Omental fat pad (tissue), 4 donors: ENCODE results near the gene SCG5. TPM values are rescaled to one million over a fixed set of nuclear protein-coding genes. Genes with fewer than 3 reads are reported as not detected.

Experiments
- ATAC-seq: fragments of 150-250 bp; one replicate; pipeline ENCODE4 v1.9.1; 2016; ENCODE audit warnings: mild to moderate bottlenecking, moderate library complexity; ENCODE audit not compliant: low FRiP score
- DNase-seq: peaks from one replicate; pipeline ENCODE4 v3.0.0-alpha.2; 2019; ENCODE audit warnings: low spot score
- small RNA-seq: library from RNA; depleted of rRNA; stranded (forward); fragments of <200 nt; gene quantifications from one replicate; pipeline ENCODE3, GENCODE V24; 2016
- total RNA-seq, 4 donors: library from RNA; depleted of rRNA; stranded (reverse); fragments of >200 nt; gene quantifications; one replicate each; pipeline ENCODE4 v1.1.0, GENCODE V29; 2016
- TF ChIP-seq, protein P1 (sequence below), 3 donors: fragments of 450-650 bp; IDR thresholded peaks; one replicate each; pipeline ENCODE4 v1.5.1; 2016 to 2017; ENCODE audit warnings: antibody characterized with exemption in 3 of 3, mild to moderate bottlenecking in 3 of 3, moderate library complexity in 2 of 3

The SCG5 gene
- total RNA-seq, 4 donors from 2014 or later, result 2.1 to 3.4 TPM; not detected in 2

DNA sequence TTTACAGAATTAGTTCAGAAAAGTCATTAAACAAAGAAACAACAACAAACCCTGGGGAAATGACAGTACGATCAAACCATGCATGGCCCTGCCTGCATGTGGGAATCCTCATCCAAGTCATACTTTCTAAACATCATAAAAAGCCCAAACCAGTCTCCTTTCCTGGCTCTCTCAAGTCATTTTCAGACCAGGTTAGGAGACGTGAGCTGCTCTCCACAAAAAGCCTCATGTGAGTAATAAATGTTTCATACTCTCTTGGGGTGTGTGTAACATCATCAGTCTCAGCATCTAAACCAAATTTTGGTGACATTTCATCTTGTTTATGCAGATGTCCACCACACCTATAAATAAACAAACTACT lies 95.2 kb downstream of the SCG5 start:
- DNase-seq (no peak), ATAC-seq (no peak)
- TF ChIP-seq, protein P1, sequence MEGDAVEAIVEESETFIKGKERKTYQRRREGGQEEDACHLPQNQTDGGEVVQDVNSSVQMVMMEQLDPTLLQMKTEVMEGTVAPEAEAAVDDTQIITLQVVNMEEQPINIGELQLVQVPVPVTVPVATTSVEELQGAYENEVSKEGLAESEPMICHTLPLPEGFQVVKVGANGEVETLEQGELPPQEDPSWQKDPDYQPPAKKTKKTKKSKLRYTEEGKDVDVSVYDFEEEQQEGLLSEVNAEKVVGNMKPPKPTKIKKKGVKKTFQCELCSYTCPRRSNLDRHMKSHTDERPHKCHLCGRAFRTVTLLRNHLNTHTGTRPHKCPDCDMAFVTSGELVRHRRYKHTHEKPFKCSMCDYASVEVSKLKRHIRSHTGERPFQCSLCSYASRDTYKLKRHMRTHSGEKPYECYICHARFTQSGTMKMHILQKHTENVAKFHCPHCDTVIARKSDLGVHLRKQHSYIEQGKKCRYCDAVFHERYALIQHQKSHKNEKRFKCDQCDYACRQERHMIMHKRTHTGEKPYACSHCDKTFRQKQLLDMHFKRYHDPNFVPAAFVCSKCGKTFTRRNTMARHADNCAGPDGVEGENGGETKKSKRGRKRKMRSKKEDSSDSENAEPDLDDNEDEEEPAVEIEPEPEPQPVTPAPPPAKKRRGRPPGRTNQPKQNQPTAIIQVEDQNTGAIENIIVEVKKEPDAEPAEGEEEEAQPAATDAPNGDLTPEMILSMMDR (IDR thresholded peaks at IDR 0.05), result no peak

- TF ChIP-seq, protein P1 (IDR thresholded peaks at IDR 0.05), result no peak
- DNase-seq, result no peak
- no peak for ATAC-seq
These were observed 95.8 kb downstream of the SCG5 start for GRCh38 chr15:32737304-32737703.

DNA sequence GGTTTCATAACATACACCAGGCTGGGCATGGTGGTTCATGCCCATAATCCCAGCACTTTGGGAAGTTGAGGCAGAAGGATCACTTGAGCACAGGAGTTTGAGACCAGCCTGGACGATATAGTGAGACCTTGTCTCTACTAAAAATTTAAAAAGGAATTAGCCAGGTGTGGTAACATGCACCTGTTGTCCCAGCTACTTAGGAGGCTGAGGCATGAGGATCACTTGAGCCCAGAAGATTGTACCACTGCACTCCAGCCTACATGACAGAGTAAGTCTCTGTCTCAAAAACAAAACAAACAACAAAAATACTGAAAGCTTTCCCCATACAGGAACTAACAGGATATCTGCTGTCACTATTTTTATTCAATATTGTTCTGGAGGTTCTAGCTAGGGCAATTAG lies 97.2 kb downstream of the SCG5 start:
- DNase-seq (no peak), ATAC-seq (no peak)
- TF ChIP-seq, protein P1 (IDR thresholded peaks at IDR 0.05), result no peak

DNA sequence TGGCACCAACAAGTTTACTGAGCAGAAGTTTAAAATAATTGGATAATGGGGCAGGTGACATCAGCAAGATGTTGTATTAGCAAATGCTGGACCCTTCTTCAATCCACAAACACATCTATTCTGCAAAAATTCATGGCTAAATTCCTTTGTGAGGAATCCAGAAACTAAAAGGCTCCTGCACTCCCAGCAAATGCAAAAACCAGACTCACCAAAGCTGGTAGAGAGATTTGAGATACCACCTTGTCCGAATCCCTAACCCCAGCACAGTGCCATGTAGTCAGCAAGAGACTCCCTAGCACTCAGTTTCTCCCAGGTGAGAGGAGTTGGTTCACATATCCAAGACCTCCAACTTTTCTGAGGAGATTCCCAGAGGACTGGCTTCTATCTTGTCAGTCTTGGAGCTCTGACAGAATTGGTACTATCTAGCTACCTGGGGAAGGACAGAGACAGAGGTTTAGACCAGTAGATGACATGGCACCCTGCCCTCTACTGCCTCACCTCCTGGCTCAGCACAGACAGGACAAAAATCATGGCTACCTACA lies 98.1 kb downstream of the SCG5 start:
- no peak for DNase-seq
- no peak for ATAC-seq
- TF ChIP-seq, protein P1 (IDR thresholded peaks at IDR 0.05), result no peak

GRCh38 chr15:32743411-32744140 lies 102.1 kb downstream of the SCG5 start:
- ATAC-seq (no peak), DNase-seq (no peak)
- TF ChIP-seq, protein P1 (IDR thresholded peaks at IDR 0.05), result no peak

DNA sequence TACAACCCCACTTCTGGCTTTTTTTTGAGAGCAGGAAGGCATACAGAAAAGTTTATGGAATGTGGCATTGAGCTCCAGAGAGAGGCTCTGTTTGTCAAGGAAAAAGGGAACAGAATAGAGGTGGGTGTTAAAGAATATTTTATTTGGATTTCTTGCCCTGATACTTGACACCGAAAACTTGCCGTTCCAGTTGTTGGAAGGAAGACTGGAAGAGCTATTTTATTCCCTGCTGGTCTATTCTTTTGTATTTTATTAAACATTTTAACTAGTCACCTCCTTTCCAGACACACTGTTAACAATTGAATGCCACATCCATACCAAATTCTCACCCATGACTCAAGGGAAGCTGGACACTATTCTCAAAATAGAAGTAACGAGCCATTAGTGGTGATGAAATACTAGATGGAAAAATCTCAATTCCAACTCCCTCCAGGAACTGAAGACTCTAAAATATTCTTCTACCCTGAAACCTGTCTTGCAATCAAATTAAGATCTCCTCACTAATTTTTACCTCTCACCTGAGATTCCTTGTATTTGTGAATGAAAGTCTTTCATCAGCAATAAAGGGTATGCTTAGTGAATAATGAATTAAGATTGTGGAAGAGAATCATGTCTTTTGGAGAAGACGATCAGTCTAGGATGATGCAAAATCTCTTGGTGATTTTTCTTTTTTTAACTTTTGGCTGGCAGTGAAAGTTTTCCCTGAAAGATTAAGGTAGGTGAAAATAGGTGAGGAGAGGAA lies 104.8 kb downstream of the SCG5 start:
- no peak for ATAC-seq
- TF ChIP-seq, protein P1 (IDR thresholded peaks at IDR 0.05), result no peak
- no peak for DNase-seq

Small RNAs within 50 kb of the gene (small RNA-seq; reads per million reads assigned to genes)
- not detected for gene RN7SL286P

Other genes with a start within 250 kb of the SCG5 start
- 1 to 10 TPM in 2 of 4 donors, under 1 TPM in 2; 0.28 to 5.3 (median 0.95) TPM for gene GOLGA8K, start 238.4 kb upstream of the SCG5 start, total RNA-seq
- under 1 TPM in 1 of 4 donors, not detected in 3; 0.24 TPM for gene GOLGA8O, start 186.1 kb upstream of the SCG5 start, total RNA-seq
- 10 to 100 TPM in 2 of 4 donors, 1 to 10 TPM in 2; 5.0 to 15.0 (median 9.9) TPM for gene GOLGA8N, start 48.3 kb upstream of the SCG5 start, total RNA-seq
- 1 to 10 TPM; 1.1 to 6.7 (median 2.5) TPM for gene ARHGAP11A, start 26.2 kb upstream of the SCG5 start, total RNA-seq
- gene GREM1, start 76.3 kb downstream of the SCG5 start, total RNA-seq, result 10 to 100 TPM in 2 of 4 donors, 1 to 10 TPM in 1, under 1 TPM in 1; 0.79 to 77.3 (median 15.8) TPM